HG03175 (cell line): ENCODE results near the gene MRPL9.

ENCODE experiments used
- ATAC-seq: cut with Tn5 transposase; IDR thresholded peaks from one replicate; pipeline ENCODE4 v1.9.1; 2021; ENCODE audit warnings: mild to moderate bottlenecking, moderate library complexity; ENCODE audit not compliant: unreplicated experiment

The MRPL9 gene

DNA sequence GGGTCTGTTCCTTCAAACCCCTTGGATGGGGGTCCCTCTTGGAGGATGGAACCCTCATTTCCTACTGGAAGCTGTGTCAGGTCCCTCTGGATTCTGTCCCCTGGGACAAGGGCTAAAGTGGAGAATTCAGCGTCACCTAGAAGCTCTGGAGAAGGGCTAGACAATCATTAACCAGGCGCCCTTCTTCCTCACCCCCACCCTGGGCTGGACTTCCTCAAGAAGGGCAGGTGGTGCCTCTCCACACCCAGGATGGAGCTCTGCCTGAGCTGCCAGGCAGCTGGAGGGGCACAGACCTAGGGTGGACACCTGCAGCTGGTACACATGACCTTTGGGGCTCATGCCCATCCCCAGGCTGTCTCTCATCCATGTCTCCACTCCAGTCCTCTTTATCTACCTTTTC lies 50.3 kb downstream of the MRPL9 start:
- ATAC-seq: no peak

DNA sequence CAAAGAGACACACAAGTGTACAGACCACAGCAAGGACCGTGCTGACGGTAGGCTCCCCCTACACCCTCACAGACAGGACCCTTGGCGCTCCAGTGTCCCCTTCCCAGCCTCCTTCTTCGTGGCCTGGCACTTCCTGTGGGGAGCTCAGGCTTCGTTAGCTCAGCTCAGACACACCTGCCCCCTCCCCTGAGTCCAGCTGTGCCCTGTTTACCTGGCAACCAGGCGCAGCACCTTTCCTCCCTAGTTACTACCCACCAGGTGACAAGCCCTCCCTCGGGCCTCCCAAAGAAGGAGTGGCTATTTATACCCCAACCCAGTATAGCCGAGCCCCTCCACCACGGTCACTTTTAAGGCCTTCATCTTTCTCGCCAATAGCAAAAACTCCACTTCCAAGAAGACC lies 51.3 kb downstream of the MRPL9 start:
- ATAC-seq: no peak

- no peak for ATAC-seq
These were observed 52.1 kb downstream of the MRPL9 start for GRCh38 chr1:151711044-151711800.

DNA sequence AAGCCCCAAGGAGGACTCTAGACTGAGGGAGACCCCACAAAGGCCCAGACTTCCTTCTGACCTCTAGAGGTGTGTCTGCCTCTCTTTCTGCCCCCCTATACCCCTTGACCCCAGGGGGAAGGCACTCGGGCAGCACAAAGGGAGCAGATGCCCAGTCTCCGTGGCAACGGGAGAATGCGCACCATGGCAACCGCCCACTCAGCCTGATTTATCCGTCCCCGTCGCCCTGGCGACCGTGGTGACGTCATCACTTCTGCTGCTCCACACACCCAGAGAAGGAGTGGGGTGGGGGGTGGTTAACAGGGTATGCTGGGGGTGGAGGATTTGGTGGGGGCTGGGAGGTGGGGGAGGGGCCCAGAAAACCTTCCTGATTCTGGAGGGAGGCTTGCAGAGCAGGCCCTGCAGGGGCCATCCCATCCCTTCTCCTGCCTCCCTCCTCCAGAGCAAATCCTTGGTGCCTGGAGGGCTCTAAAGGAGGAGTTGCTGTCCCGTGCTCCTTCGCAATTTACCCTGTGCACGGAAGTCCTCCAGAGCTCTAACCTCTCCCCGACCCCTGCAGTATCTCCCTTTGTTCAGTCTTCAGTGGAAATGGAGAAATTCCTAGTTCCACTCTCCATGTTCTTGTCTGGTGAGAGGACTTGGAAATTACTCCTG lies 53.0 kb downstream of the MRPL9 start:
- ATAC-seq: no peak
